ENCODE data around the gene LMX1A.

LMX1A gene

GRCh38 chr1:165212229-165212628, 144.3 kb downstream of the LMX1A start:
- no peak for DNase-seq

DNA sequence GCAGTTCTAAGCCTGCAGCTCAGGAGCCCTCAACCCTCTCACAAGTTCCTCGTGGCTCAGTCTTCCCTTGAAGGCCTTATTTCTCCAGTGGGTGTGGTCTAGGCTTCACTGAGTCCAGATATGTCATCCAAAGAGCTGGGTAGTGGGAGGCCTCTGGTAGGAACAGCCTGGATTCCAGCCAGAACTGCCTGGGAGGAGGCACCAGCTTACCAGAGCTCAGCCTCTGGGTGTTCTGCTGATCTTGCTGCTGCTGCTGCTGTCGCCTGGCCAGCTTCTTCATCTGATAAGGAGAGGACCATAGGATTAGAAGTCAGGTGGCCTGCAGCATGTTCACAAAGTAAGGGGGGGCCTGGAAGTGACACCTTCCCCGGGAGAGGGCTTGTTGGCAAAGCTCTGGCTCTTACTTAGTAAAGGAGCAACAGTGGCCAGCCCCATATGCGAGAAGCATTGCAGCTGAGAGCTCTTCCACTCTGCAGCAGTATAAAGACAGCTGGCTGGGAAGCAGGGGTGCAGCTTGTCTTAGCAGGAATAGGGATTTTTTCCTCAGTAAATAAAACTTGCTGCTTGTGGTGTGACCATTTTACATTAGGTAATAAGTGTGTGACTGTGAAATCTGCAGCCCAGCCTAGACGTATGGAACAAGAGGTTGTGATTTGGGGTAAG, 148.5 kb downstream of the LMX1A start:
- DNase-seq = no peak

DNA sequence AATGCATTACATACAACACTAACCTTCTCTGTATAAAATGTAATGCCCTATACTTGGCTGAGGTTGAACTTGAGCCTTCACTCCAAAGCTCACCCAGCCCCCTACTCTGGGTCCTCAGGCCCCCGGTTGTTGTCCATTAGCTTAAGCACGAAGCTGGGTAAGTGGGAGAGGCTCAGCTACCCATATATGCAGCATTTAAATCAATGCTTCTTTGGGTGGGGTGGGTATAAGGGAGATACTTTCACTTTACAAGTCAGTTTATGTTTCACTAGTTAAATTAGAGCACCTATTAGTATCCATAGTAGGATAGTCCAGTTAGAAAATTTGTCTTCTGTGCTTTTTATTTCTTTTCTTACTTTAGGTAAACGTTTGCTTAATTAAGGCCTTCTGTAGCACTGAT, 151.4 kb downstream of the LMX1A start:
- DNase-seq = no peak

- DNase-seq = no peak
These were observed 152.0 kb downstream of the LMX1A start for GRCh38 chr1:165204548-165204947.

DNA sequence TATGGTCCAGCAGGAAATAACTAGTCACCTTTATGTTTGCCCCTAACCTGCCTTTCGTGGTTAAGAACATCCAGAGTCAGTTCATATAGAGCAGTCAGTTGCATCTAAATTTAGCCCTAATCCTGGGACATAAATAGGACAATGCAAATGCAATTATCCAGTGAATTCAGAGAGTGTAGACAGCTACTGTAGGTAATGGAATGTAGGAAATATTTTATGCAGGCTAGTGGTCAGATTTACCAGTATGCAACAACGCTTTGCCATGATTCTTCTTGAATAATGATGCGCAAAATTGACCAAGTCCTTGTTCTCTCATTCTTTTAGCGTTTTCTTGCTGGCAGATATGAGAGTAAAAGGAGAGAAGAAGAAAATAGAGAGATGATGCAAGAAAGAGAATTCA, 165.4 kb downstream of the LMX1A start:
- DNase-seq = no peak

GRCh38 chr1:165189913-165190312, 166.6 kb downstream of the LMX1A start:
- DNase-seq = no peak

DNA sequence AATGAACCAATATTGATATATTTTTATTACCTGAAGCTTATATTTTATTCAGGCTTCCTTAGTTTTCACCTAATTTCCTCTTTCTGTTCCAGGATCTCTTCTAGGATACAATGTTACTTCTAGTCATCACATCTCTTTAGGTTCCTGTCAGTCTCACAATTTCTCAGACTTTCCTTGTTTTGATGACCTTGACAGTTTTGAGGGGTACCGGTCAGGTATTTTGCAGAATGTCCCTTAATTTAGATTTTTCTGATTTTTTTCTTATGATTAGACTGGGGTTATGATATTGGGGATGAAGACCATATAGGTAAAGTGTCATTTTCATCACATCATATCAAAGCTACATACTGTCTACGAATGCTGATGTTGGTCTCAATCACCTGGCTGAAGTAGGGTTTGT, 167.5 kb downstream of the LMX1A start:
- no peak for DNase-seq

- DNase-seq = no peak
These were observed 169.2 kb downstream of the LMX1A start for GRCh38 chr1:165187031-165188009.

GRCh38 chr1:165185161-165185889, 171.2 kb downstream of the LMX1A start:
- DNase-seq = no peak

- DNase-seq = no peak
These were observed 173.5 kb downstream of the LMX1A start for GRCh38 chr1:165182975-165183374.

DNA sequence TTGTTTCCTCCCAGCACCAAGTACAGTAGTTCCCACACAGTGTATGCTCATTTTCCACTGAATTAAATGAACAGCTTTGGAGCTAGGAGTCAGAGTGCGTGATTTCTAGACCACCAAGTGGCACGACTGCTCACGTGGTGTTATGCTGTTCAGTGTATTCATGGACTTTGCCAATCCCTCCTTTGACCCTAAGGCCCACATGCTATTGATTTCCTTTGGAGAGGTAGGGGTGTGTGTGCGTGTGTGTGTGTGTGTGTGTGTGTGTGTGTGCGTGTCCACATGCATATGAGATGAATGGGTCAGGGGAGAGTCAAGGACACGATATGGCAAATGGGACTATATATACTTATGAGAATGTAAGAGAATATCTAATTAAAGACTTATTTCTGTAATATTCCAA, 177.2 kb downstream of the LMX1A start:
- DNase-seq = no peak

DNA sequence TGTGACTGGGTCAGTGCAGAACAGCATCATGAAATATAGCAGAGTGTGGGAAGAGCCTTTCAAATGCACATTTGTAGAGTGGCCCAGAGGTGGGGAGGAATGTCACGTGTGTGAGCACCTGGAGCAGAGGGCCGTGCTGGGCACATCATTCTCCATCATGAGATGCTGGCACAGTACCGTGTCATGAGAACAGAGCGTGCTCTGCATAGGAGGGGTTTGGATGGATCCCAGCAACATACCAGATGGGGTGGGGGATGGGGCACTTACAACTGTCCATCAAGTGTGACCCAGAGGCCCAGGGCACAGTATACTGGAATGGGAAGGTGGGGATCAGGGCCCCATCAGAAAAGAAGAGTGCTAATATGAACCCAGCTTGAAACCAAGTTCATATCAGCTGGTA, 182.0 kb downstream of the LMX1A start:
- no peak for DNase-seq

DNA sequence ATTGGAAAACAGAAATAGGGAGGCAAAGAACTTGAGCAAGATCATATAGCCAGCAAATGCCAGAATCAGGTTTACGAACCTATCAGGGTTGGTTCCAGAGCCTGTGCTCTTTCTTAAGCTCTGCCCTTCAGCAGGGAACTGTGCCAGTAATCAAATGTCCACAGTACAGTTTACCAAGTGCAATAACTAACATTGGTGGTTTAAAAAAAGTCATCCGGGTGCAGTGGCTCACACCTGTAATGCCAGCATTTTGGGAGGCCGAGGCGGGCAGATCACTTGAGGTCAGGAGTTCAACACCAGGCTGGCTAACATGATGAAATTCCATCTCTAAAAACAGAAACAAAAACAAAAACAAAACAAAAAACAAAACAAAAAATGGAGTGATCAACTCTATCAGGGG, 182.7 kb downstream of the LMX1A start:
- no peak for DNase-seq

DNA sequence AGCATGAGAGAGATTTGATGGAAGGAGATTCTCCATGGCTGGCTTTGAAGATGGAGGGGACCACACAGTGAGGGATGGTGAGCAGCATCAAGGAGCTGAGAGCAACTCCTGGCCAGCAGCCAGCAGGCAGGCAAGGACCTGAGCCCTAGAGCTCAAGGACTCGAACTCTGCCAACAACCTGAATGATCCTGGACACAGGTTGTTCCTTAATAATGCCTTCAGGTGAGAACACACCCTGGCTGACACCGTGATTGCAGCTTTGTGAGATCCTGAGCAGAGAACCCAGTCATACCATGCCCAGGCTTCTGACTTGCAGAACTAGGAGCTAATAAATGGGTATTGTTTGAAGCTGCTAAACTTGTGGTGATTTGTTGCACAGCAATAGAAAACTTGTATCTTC, 183.1 kb downstream of the LMX1A start:
- DNase-seq = no peak

GRCh38 chr1:165172666-165173065, 183.8 kb downstream of the LMX1A start:
- no peak for DNase-seq

DNA sequence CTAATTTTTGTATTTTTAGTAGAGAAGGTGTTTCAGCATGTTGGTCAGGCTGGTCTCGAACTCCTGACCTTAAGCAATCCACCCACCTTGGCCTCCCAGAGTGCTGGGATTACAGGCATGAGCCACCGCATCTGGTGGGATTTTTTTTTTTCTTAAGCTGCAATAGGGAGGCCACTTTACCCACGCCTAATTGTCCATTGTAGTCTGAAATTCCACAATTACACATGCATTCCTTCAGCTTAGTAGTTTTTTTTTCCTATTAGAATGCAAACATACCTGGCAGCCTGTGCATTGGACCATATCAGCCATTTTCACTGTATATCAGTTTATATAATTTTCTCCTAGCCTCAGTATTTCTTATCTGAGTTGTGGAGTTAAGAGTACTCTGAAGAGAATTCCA, 186.8 kb downstream of the LMX1A start:
- no peak for DNase-seq

DNA sequence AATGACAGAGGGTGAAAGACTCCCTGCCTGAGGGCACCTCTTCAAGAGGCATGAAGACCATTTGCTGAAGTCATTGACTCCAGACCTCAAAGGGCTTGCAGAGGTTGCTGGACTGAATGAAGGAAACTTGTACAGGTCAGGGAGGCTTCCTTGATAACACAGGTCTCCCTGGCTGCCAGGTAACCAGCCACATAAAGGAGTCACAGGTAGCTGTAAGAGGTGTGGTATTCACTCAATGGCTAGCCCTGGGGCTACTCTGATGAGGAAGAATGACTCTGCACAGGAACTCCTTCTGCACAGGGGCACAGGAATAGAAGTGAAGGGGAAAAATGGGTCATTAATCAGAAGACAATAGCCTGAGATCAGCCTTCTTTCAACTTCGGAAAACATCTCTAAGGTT, 187.5 kb downstream of the LMX1A start:
- no peak for DNase-seq

DNA sequence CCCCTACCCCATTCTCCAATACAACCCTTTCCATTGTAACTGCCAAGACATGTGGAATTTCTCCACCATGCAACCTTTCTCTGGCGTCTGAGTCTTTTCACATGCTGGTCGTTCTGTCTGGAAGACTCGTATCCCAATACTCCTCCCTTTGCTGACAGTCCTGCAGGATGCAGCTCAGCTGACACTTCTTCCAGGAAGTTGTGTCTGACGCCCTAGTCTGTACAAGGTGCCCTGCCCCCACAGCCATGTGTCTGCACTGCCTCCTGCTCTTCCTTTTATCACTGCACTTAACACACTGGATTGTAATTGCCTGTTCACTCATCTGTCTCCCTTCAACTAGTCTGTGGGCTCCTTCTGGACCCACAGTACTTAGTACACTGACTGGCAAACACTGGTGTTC, 188.0 kb downstream of the LMX1A start:
- DNase-seq = no peak

DNA sequence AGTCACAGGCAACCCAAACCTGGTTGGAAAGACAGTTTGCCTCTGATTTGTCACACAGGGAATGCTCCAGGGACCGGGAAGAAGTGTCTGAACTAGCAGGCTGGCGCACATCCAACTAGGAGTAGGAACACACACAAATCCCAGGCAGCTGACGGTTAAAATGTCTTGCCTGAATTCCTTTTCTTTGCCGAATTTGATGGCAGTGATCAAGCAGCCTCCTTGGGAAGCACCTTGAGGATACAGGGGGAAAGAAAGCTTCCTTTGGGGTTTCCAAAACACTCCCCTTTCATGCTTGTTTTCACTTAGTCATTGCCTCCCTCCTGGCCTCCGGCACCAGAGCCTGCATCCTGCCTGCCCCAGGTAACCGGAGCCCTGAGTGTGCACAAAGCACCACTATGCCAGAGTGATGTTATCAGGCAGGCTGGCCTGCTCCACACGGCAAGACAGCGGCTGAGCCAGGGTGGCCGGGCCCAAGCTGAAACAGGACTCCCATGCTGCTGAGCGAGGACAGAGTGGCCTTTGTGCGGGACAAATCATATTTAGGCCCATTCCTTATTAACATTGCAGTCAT, 193.8 kb downstream of the LMX1A start:
- DNase-seq = no peak

DNA sequence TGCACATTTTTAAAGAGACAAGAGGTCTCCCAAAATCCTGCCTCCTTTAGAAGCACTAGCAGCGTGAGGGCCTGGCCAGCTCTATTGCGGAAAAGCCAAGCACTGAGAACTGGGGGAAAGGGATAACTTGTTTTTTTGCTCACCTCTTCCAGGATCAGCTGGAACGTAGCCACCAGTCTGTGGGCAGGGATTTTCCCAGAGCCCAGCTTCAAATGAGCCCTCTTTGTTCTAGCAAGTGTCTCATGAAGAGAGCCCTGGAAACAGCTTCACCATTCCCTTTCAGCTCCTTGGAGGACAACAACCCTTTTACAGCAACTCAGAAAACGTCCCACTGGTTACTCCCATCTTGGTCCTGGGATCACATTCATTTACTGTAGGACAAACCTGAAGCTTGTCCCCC, 195.4 kb downstream of the LMX1A start:
- DNase-seq = no peak

GRCh38 chr1:165153182-165153581, 203.3 kb downstream of the LMX1A start:
- no peak for DNase-seq

DNA sequence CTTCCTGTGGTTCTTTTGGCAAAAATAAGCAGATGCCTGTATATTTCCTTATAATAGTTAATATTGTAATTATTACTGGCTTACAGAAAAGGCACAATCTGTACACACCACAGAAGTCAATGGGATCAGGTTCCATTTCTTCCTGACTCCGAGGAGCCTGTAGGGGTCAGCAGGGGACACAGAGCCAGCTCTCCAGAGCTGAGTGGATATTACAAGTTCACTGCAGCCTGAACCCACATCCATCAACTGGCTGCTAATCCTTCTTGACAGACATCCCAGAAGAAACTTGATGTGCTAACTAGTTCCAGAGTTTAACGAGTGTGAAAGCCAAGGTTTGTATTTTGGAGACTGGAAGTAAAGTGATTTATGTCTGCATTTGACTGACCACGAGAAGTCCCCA, 203.8 kb downstream of the LMX1A start:
- no peak for DNase-seq

DNA sequence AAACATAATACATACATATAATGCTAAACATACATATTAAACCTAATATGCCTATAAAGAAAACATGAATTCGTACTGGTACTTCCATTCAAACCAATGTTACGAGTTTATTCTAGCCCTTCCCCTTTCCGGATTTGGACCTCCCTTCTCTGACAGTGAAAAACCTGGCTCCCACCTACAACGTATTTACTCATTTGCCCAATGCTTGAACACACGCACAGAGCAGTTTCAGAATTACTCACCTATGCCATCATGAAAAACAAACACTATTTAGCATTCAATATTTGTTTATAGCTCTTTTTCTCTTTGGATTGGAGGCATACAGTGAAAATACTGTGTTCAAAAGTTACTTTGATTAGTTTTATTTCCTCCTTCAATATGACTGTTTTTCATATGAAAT, 204.4 kb downstream of the LMX1A start:
- DNase-seq = no peak

Data from stimulated activated CD4-positive, alpha-beta T cell treated with anti-CD3 and anti-CD28 coated beads, Interleukin-4, amount 100 ng/mL, for 4 hours (primary cell).